ENCODE measurements around the gene HOXC11. TPM values are rescaled to one million over a fixed set of nuclear protein-coding genes. Genes with fewer than 3 reads are reported as not detected.

Gene HOXC11
- total RNA-seq, 1 donor from 2014 or later: not detected

- peak; percentile 79 for DNase-seq
Measured at GRCh38 chr12:53961025-53961761, 11.7 kb upstream of the HOXC11 start.

GRCh38 chr12:53963005-53963404 lies 9.9 kb upstream of the HOXC11 start:
- peaks cover 6% of the 10 kb centered on the region for H3K9me3 Mint-ChIP-seq (ENCODE audit: unreplicated experiment)
- no peak for TF ChIP-seq CTCF (IDR thresholded peaks at IDR 0.05; ENCODE audit: partially characterized antibody, unreplicated experiment)
- H3K27ac Mint-ChIP-seq (ENCODE audit: unreplicated experiment): no peak overlapping the region
- H3K4me1 Mint-ChIP-seq (ENCODE audit: low read depth, unreplicated experiment): no peaks in the 10 kb centered on the region
- H3K4me3 Mint-ChIP-seq (ENCODE audit: unreplicated experiment): no peak overlapping the region
- peaks cover 52% of the 10 kb centered on the region for H3K27me3 Mint-ChIP-seq (ENCODE audit: unreplicated experiment)
- H3K36me3 Mint-ChIP-seq (ENCODE audit: unreplicated experiment): peaks cover 4% of the 10 kb centered on the region
- no peak for DNase-seq

More at GRCh38 chr12:53961025-53961761, 11.7 kb upstream of the HOXC11 start:
- Mint-ChIP-seq H3K4me3 (ENCODE audit: unreplicated experiment) (no peak overlapping the region), H3K4me1 (ENCODE audit: low read depth, unreplicated experiment) (no peaks in the 10 kb centered on the region), H3K36me3 (ENCODE audit: unreplicated experiment) (peaks cover 4% of the 10 kb centered on the region), H3K27ac (ENCODE audit: unreplicated experiment) (no peak overlapping the region), H3K27me3 (ENCODE audit: unreplicated experiment) (peaks cover 47% of the 10 kb centered on the region), H3K9me3 (ENCODE audit: unreplicated experiment) (peaks cover 3% of the 10 kb centered on the region)
- TF ChIP-seq CTCF (IDR thresholded peaks at IDR 0.05; ENCODE audit: partially characterized antibody, unreplicated experiment): peak; percentile 30

GRCh38 chr12:53963434-53964314 lies 9.3 kb upstream of the HOXC11 start:
- Mint-ChIP-seq H3K36me3 (ENCODE audit: unreplicated experiment) (peaks cover 4% of the 10 kb centered on the region), H3K4me3 (ENCODE audit: unreplicated experiment) (no peak overlapping the region), H3K4me1 (ENCODE audit: low read depth, unreplicated experiment) (no peaks in the 10 kb centered on the region), H3K27ac (ENCODE audit: unreplicated experiment) (no peak overlapping the region), H3K9me3 (ENCODE audit: unreplicated experiment) (peaks cover 4% of the 10 kb centered on the region), H3K27me3 (ENCODE audit: unreplicated experiment) (peaks cover 52% of the 10 kb centered on the region)
- no peak for DNase-seq
- no peak for TF ChIP-seq CTCF (IDR thresholded peaks at IDR 0.05; ENCODE audit: partially characterized antibody, unreplicated experiment)

GRCh38 chr12:53964315-53964713 lies 8.6 kb upstream of the HOXC11 start:
- peaks cover 4% of the 10 kb centered on the region for H3K36me3 Mint-ChIP-seq (ENCODE audit: unreplicated experiment)
- peaks cover 52% of the 10 kb centered on the region for H3K27me3 Mint-ChIP-seq (ENCODE audit: unreplicated experiment)
- no peak for TF ChIP-seq CTCF (IDR thresholded peaks at IDR 0.05; ENCODE audit: partially characterized antibody, unreplicated experiment)
- peaks cover 4% of the 10 kb centered on the region for H3K9me3 Mint-ChIP-seq (ENCODE audit: unreplicated experiment)
- H3K4me3 Mint-ChIP-seq (ENCODE audit: unreplicated experiment): no peak overlapping the region
- no peak overlapping the region for H3K27ac Mint-ChIP-seq (ENCODE audit: unreplicated experiment)
- H3K4me1 Mint-ChIP-seq (ENCODE audit: low read depth, unreplicated experiment): no peaks in the 10 kb centered on the region
- no peak for DNase-seq

Data from glutamatergic neuron (in vitro differentiated cells).